ENCODE data around the gene CFAP73.

CFAP73 gene

DNA sequence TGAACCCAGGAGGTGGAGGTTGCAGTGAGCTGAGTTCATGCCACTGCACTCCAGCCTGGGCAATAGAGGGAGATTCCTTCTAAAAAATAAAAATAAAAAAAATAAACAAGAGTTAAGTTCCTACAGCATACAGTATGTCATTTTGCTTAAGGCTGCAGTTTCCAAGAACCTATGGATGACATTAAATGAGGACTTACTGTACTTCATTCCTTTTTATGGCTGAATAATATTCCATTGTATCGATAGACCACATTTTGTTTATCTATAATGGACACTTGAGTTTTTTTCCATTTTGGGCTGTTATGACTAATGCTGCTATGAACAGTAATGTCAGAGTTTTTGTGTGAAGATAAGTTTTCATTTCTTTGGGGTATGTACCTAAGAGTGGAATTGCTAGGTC lies 31.4 kb upstream of the CFAP73 start:
- DNase-seq (ENCODE audit: low read depth, low spot score), result no peak
- CTCF ChIA-PET, result no interaction called here
- TF ChIP-seq CTCF (IDR thresholded peaks at IDR 0.05; ENCODE audit: insufficient read depth, low read length, missing control alignments), result no peak
- H3K4me3 ChIP-seq (ENCODE audit: low read depth, low read length), result no peak overlapping the region
- POLR2A ChIA-PET, result no interaction called here

DNA sequence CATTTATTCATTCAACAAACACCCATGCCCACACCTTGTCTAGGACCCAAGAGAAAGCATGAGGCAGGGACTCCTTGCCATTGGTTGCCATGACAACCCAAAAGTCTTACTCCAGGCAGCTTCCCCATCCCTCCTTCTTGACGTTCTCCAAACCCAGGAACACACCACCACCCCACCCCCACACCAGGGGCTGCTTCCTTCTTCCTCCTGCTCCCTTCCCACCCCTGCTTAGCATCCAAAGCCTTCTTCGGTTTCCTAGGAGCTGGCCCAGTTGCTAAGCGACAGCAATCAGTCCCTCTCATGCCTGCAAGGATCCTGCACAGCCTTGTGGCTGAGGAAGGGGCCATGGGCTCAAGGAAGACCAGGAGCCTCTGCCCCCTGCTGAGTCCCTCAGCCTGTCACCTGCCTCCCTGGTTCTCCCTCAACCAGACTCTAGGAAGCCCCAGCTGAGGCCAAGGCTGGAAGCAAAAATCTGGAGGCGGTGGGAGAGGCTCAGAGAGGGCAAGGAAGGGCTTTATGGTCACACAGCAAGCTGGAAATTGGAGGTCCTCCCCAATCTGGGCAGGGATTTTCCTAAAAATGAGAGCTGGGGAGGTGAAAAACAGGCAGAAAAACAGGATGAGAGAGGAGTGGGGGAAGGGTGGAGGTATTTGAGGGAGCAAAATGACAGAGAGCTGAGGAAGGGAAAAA lies 29.4 kb upstream of the CFAP73 start:
- TF ChIP-seq CTCF (IDR thresholded peaks at IDR 0.05; ENCODE audit: insufficient read depth, low read length, missing control alignments), result no peak
- ChIA-PET CTCF (no interaction called here), POLR2A (no interaction called here)
- no peak overlapping the region for H3K4me3 ChIP-seq (ENCODE audit: low read depth, low read length)
- no peak for DNase-seq (ENCODE audit: low read depth, low spot score)

- no peak for TF ChIP-seq CTCF (IDR thresholded peaks at IDR 0.05; ENCODE audit: insufficient read depth, low read length, missing control alignments)
- no peak overlapping the region for H3K4me3 ChIP-seq (ENCODE audit: low read depth, low read length)
- ChIA-PET POLR2A (no interaction called here), CTCF (interaction anchor here (1.2 kb wide), 1 partner anchor 32 kb away, joined by 3 read pairs; no protein-coding TSS in a partner anchor)
- no peak for DNase-seq (ENCODE audit: low read depth, low spot score)
These were observed 28.7 kb upstream of the CFAP73 start for GRCh38 chr12:113120670-113121370.

GRCh38 chr12:113127791-113128199 lies 21.7 kb upstream of the CFAP73 start:
- CTCF ChIA-PET, result no interaction called here
- no peak for TF ChIP-seq CTCF (IDR thresholded peaks at IDR 0.05; ENCODE audit: insufficient read depth, low read length, missing control alignments)
- DNase-seq (ENCODE audit: low read depth, low spot score), result no peak
- no peak overlapping the region for H3K4me3 ChIP-seq (ENCODE audit: low read depth, low read length)
- POLR2A ChIA-PET, result interaction anchor here (0.6 kb wide), 1 partner anchor 25 kb away, joined by 3 read pairs; no protein-coding TSS in a partner anchor

- CTCF ChIA-PET, result no interaction called here
These were observed 20.5 kb upstream of the CFAP73 start for GRCh38 chr12:113128802-113129663.

More at GRCh38 chr12:113128802-113129663, 20.5 kb upstream of the CFAP73 start:
- POLR2A ChIA-PET, result no interaction called here
- TF ChIP-seq CTCF (IDR thresholded peaks at IDR 0.05; ENCODE audit: insufficient read depth, low read length, missing control alignments), result no peak
- H3K4me3 ChIP-seq (ENCODE audit: low read depth, low read length), result no peak overlapping the region
- no peak for DNase-seq (ENCODE audit: low read depth, low spot score)

All from AG04449 (cell line).